Upper lobe of right lung (tissue), 1 donor: ENCODE data around the gene ZNF597. TPM values are rescaled to one million over a fixed set of nuclear protein-coding genes. Genes with fewer than 3 reads are reported as not detected.

Source experiments
- ATAC-seq: fragments of 200-7000 bp; cut with Tn5 transposase; one replicate; pipeline ENCODE4 v1.9.1; 2020; ENCODE audit warnings: mild to moderate bottlenecking, moderate library complexity
- DNase-seq: peaks from one replicate; pipeline ENCODE4 v3.0.0-alpha.2; 2020
- H3K27ac ChIP-seq: fragments of 200-600 bp; one replicate; pipeline ENCODE4 v1.8.0; 2022
- H3K27me3 ChIP-seq: fragments of 200-600 bp; one replicate; pipeline ENCODE4 v1.8.0; 2022; ENCODE audit warnings: mild to moderate bottlenecking
- H3K36me3 ChIP-seq: fragments of 200-600 bp; one replicate; pipeline ENCODE4 v1.8.0; 2022
- H3K4me1 ChIP-seq: fragments of 200-600 bp; one replicate; pipeline ENCODE4 v1.8.0; 2022
- H3K4me3 ChIP-seq: fragments of 200-600 bp; one replicate; pipeline ENCODE4 v1.8.0; 2022; ENCODE audit warnings: mild to moderate bottlenecking
- H3K9me3 ChIP-seq: fragments of 200-600 bp; one replicate; pipeline ENCODE4 v1.8.0; 2022
- CTCF ChIP-seq: fragments of 200-600 bp; IDR thresholded peaks from one replicate; pipeline ENCODE4 v1.8.0; 2022; ENCODE audit warnings: antibody characterized with exemption
- intact Hi-C: fragments of 100-400 bp; cut with DNase I; formaldehyde crosslinking; loops from one replicate; pipeline ENCODE4 v1.11.0; 2022
- total RNA-seq: library from RNA; stranded (reverse); fragmentation: NEBNext Ultra II Directional; extraction: Animal tissue kit (Norgen Biotek cat#: 25700); gene quantifications from one replicate; pipeline ENCODE4 v1.2.1, GENCODE V29; 2021
- donor health status: DM: no; HTN: yes; CAD: no; lungs with severe emphysema.

Gene ZNF597
- total RNA-seq, 1 donor from 2014 or later = 5.1 TPM

- peak overlapping the region; percentile 99 for H3K27ac ChIP-seq
- no peak for TF ChIP-seq CTCF
- H3K9me3 ChIP-seq = no peaks in the 10 kb centered on the region
- H3K27me3 ChIP-seq = no peaks in the 10 kb centered on the region
- peaks cover 50% of the 10 kb centered on the region for H3K4me1 ChIP-seq
- DNase-seq = no peak
- no peaks in the 10 kb centered on the region for H3K36me3 ChIP-seq
- peak overlapping the region; percentile 86 for H3K4me3 ChIP-seq
- intact Hi-C loops = no loop called here
- no peak for ATAC-seq
Observed at GRCh38 chr16:3459401-3460090, 16.2 kb upstream of the ZNF597 start.

- H3K4me1 ChIP-seq = peaks cover 50% of the 10 kb centered on the region
- H3K4me3 ChIP-seq = peak overlapping the region; percentile 86
- H3K27ac ChIP-seq = peak overlapping the region; percentile 99
- intact Hi-C loops = no loop called here
- TF ChIP-seq CTCF = no peak
- no peaks in the 10 kb centered on the region for H3K36me3 ChIP-seq
- peak; percentile 44 for ATAC-seq
- no peaks in the 10 kb centered on the region for H3K9me3 ChIP-seq
- H3K27me3 ChIP-seq = no peaks in the 10 kb centered on the region
- no peak for DNase-seq
Observed at GRCh38 chr16:3458852-3459361, 15.6 kb upstream of the ZNF597 start.

- Histone ChIP-seq H3K36me3 (no peaks in the 10 kb centered on the region), H3K9me3 (no peaks in the 10 kb centered on the region), H3K27ac (peak overlapping the region; percentile 99), H3K4me1 (peaks cover 50% of the 10 kb centered on the region), H3K4me3 (peak overlapping the region; percentile 86), H3K27me3 (no peaks in the 10 kb centered on the region)
- peak; percentile 75 for DNase-seq
- intact Hi-C loops = no loop called here
- no peak for TF ChIP-seq CTCF
- peak; percentile 2 for ATAC-seq
Observed at GRCh38 chr16:3458278-3458851, 15.1 kb upstream of the ZNF597 start.

- Histone ChIP-seq H3K4me1 (peaks cover 43% of the 10 kb centered on the region), H3K4me3 (peak overlapping the region; percentile 86), H3K36me3 (no peaks in the 10 kb centered on the region), H3K27ac (peak overlapping the region; percentile 99), H3K9me3 (no peaks in the 10 kb centered on the region), H3K27me3 (no peaks in the 10 kb centered on the region)
- intact Hi-C loops = no loop called here
- DNase-seq (peak; percentile 96), ATAC-seq (peak; percentile 98)
- peak; percentile 42 for TF ChIP-seq CTCF
Observed at GRCh38 chr16:3457434-3458252, 14.3 kb upstream of the ZNF597 start.

GRCh38 chr16:3454631-3455147 is 11.4 kb upstream of the ZNF597 start:
- Histone ChIP-seq H3K4me3 (no peak overlapping the region), H3K36me3 (peaks cover 4% of the 10 kb centered on the region), H3K27me3 (no peaks in the 10 kb centered on the region), H3K4me1 (peaks cover 16% of the 10 kb centered on the region), H3K27ac (no peak overlapping the region), H3K9me3 (no peaks in the 10 kb centered on the region)
- ATAC-seq (no peak), DNase-seq (no peak)
- no peak for TF ChIP-seq CTCF
- intact Hi-C loops = no loop called here
